AG09309 (cell line): ENCODE results near the gene KIR2DL3.

Experiments
- DNase-seq: peaks from one replicate; pipeline ENCODE4 v3.0.0-alpha.2; 2010; ENCODE audit warnings: low read depth
- H3K4me3 ChIP-seq: 2 replicates; pipeline ENCODE4 v1.5.1; 2011; ENCODE audit warnings: mild to moderate bottlenecking, low read depth, low read length, moderate library complexity; ENCODE audit not compliant: control insufficient read depth
- CTCF ChIP-seq: IDR thresholded peaks from 2 replicates; pipeline ENCODE4 v1.5.1; 2011; ENCODE audit warnings: mild to moderate bottlenecking, low read depth, low read length, inconsistent platforms; ENCODE audit not compliant: insufficient read depth, control insufficient read depth; ENCODE audit errors: missing control alignments

KIR2DL3 gene

DNA sequence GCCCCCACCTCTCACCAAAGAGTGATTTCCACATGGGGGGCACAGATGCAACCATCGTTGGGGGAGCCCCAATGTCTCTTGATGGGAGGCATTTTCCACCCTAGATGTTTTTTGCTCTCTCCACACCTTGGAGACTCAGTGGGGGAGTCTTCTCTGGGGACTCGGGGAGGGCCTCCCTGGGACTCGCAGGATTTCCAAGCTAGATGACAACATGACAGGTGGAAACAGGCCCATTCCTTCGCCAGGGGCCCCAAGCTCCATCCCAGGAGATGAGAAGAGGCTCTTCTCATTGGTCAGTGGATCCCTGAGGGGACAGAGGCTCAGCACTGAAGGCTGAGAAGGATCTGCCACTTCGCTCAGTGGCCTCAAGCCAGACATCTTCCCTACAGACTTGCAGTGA, 52.4 kb downstream of the KIR2DL3 start:
- no peak for TF ChIP-seq CTCF
- no peak for DNase-seq
- no peak overlapping the region for H3K4me3 ChIP-seq

- H3K4me3 ChIP-seq: no peak overlapping the region
- TF ChIP-seq CTCF: no peak
- no peak for DNase-seq
These were observed 53.2 kb downstream of the KIR2DL3 start for GRCh38 chr19:54791476-54791875.

DNA sequence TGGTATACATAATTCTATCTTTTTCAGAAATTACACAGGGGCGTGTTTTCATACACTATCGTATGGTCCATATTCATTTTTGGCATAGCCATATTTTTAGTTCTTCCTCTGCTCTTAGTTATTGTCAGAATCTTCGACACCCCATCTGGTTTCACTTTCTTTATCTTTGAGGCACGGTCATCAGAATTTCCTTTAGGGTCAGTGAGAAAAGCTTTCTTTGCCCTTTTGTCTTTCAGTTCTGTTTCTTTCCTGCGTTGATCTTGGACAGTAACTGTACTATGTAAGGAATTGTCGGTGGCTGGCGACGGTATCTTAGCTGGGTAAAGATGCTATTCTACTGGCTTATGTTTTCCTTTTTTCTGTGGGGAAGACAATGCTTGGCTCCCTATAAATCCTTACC, 54.5 kb downstream of the KIR2DL3 start:
- no peak overlapping the region for H3K4me3 ChIP-seq
- no peak for DNase-seq
- TF ChIP-seq CTCF: no peak

DNA sequence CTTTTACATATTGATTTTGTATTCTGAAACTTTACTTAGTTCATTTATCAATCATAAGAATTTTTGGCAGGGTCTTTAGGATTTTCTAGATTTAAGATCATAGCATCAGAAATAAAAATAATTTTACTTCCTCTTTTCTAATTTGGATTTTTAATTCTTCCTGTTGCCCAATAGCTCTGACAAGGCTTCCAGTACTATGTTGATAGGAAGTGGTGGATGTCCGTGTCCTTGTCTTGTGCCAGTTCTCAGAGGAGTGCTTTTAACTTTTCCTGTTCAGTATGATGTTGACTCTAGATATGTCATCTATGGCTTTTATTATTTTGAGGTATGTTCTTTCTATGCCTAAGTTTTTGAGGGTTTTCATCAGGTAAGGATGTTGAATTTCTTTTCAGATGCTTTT, 57.4 kb downstream of the KIR2DL3 start:
- no peak for TF ChIP-seq CTCF
- no peak overlapping the region for H3K4me3 ChIP-seq
- no peak for DNase-seq
